Measurements from ENCODE around the gene GSTK1. TPM values are rescaled to one million over a fixed set of nuclear protein-coding genes. Genes with fewer than 3 reads are reported as not detected.

The GSTK1 gene
- total RNA-seq, 1 experiment from 2014 or later, result 239 TPM

DNA sequence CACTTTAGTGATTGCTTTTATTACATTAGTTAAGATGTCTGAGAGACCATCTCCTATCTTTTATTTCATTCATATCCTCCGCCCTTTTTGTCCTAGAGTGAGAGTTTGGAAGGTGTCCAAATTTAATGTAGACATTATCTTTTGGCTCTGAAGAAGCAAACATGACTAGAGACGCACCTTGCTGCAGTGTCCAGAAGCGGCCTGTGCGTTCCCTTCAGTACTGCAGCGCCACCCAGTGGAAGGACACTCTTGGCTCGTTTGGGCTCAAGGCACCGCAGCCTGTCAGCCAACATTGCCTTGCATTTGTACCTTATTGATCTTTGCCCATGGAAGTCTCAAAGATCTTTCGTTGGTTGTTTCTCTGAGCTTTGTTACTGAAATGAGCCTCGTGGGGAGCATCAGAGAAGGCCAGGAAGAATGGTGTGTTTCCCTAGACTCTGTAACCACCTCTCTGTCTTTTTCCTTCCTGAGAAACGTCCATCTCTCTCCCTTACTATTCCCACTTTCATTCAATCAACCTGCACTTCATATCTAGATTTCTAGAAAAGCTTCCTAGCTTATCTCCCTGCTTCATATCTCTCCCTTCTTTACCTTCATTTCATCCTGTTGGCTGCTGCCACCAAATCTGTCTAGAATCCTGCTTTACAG lies 42.3 kb downstream of the GSTK1 start:
- Histone ChIP-seq H3K4me1 (replicated peaks; ENCODE audit: insufficient read depth) (no peaks in the 10 kb centered on the region), H2AFZ (no peak overlapping the region), H3K36me3 (ENCODE audit: low read depth) (peaks cover 47% of the 10 kb centered on the region), H3K9me2 (ENCODE audit: insufficient read depth) (no peaks in the 10 kb centered on the region), H3K9me3 (ENCODE audit: insufficient read depth, low read depth) (no peaks in the 10 kb centered on the region), H3K4me3 (no peak overlapping the region), H4K20me1 (ENCODE audit: insufficient read depth) (0 out of 2 replicates have a peak, but pooled peaks cover 4% of the 10 kb centered on the region), H3K4me2 (no peak overlapping the region), H3K27me3 (ENCODE audit: insufficient read depth, low read depth) (no peaks in the 10 kb centered on the region), H3K79me2 (ENCODE audit: low read depth) (no peaks in the 10 kb centered on the region), H3K27ac (no peak overlapping the region), H3F3A (ENCODE audit: insufficient read depth, low read depth) (peaks cover 47% of the 10 kb centered on the region; the same call in 1 of the 2 replicates)
- DNase-seq, result peak in 1 of 2 experiments; percentile 72
- ChIA-PET POLR2A (ENCODE audit: unreplicated experiment) (no interaction called here), CTCF (interaction anchor here (0.7 to 1.0 kb wide), 2 partner anchors 17 to 65 kb away, joined by 4 to 10 read pairs; partner anchors contain the start of gene CASP2)
- no TSS peak for BruUV-seq (replicated peaks)
- intact Hi-C loops (cut with micrococcal nuclease; ENCODE audit: unreplicated experiment), result loop anchor here (1.0 to 2.0 kb wide), 5 partner anchors 65 to 297 kb away; partner anchors contain the start of gene ZYX
- TF ChIP-seq, protein P1, sequence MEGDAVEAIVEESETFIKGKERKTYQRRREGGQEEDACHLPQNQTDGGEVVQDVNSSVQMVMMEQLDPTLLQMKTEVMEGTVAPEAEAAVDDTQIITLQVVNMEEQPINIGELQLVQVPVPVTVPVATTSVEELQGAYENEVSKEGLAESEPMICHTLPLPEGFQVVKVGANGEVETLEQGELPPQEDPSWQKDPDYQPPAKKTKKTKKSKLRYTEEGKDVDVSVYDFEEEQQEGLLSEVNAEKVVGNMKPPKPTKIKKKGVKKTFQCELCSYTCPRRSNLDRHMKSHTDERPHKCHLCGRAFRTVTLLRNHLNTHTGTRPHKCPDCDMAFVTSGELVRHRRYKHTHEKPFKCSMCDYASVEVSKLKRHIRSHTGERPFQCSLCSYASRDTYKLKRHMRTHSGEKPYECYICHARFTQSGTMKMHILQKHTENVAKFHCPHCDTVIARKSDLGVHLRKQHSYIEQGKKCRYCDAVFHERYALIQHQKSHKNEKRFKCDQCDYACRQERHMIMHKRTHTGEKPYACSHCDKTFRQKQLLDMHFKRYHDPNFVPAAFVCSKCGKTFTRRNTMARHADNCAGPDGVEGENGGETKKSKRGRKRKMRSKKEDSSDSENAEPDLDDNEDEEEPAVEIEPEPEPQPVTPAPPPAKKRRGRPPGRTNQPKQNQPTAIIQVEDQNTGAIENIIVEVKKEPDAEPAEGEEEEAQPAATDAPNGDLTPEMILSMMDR (conservative IDR thresholded peaks at IDR 0.05), result peak; percentile 91
- no peak for TF ChIP-seq EZH2 (IDR thresholded peaks at IDR 0.05; ENCODE audit: low read depth)

GRCh38 chr7:143308632-143309031 lies 45.4 kb downstream of the GSTK1 start:
- Histone ChIP-seq H3K36me3 (ENCODE audit: low read depth) (peaks cover 29% of the 10 kb centered on the region), H3K9me2 (ENCODE audit: insufficient read depth) (no peaks in the 10 kb centered on the region), H3K27ac (0 out of 2 replicates have a peak overlapping the region, but pooled peaks have one; percentile 24), H4K20me1 (ENCODE audit: insufficient read depth) (no peaks in the 10 kb centered on the region), H3K4me2 (no peak overlapping the region), H3F3A (ENCODE audit: insufficient read depth, low read depth) (peaks cover 29% of the 10 kb centered on the region; the same call in 1 of the 2 replicates), H3K4me1 (replicated peaks; ENCODE audit: insufficient read depth) (no peaks in the 10 kb centered on the region), H3K27me3 (ENCODE audit: insufficient read depth, low read depth) (no peaks in the 10 kb centered on the region), H2AFZ (no peak overlapping the region), H3K79me2 (ENCODE audit: low read depth) (no peaks in the 10 kb centered on the region), H3K9me3 (ENCODE audit: insufficient read depth, low read depth) (no peaks in the 10 kb centered on the region), H3K4me3 (no peak overlapping the region)
- TF ChIP-seq, protein P1 (conservative IDR thresholded peaks at IDR 0.05), result no peak
- no peak for TF ChIP-seq EZH2 (IDR thresholded peaks at IDR 0.05; ENCODE audit: low read depth)
- no peak for DNase-seq
- CTCF ChIA-PET, result interaction anchor here (0.6 to 1.7 kb wide), 3 partner anchors 9 to 68 kb away, joined by 3 read pairs; no protein-coding TSS in a partner anchor
- POLR2A ChIA-PET (ENCODE audit: unreplicated experiment), result interaction anchor here (0.6 to 0.7 kb wide), 2 partner anchors 19 to 41 kb away, joined by 5 to 35 read pairs; no protein-coding TSS in a partner anchor
- intact Hi-C loops (cut with micrococcal nuclease; ENCODE audit: unreplicated experiment), result no loop called here
- no TSS peak for BruUV-seq (replicated peaks)

- Histone ChIP-seq H3K36me3 (ENCODE audit: low read depth) (no peaks in the 10 kb centered on the region), H3K79me2 (ENCODE audit: low read depth) (no peaks in the 10 kb centered on the region), H3K9me3 (ENCODE audit: insufficient read depth, low read depth) (no peaks in the 10 kb centered on the region), H3K4me2 (no peak overlapping the region), H3F3A (ENCODE audit: insufficient read depth, low read depth) (no peaks in the 10 kb centered on the region; the same call in 1 of the 2 replicates), H2AFZ (no peak overlapping the region), H3K9me2 (ENCODE audit: insufficient read depth) (no peaks in the 10 kb centered on the region), H3K4me3 (no peak overlapping the region), H3K27me3 (ENCODE audit: insufficient read depth, low read depth) (no peaks in the 10 kb centered on the region), H3K27ac (no peak overlapping the region), H4K20me1 (ENCODE audit: insufficient read depth) (no peaks in the 10 kb centered on the region), H3K4me1 (replicated peaks; ENCODE audit: insufficient read depth) (no peaks in the 10 kb centered on the region)
- BruUV-seq (replicated peaks), result no TSS peak
- intact Hi-C loops (cut with micrococcal nuclease; ENCODE audit: unreplicated experiment), result no loop called here
- no peak for DNase-seq
- TF ChIP-seq EZH2 (IDR thresholded peaks at IDR 0.05; ENCODE audit: low read depth), result no peak
- TF ChIP-seq, protein P1 (conservative IDR thresholded peaks at IDR 0.05), result no peak
- CTCF ChIA-PET, result no interaction called here
- POLR2A ChIA-PET (ENCODE audit: unreplicated experiment), result no interaction called here
Measured at GRCh38 chr7:143314127-143314526, 50.9 kb downstream of the GSTK1 start.

All from PC-9 (cell line).